GM12878 (cell line): Measurements from ENCODE around the gene VTI1A.

Experiments used
- CHD2 ChIP-seq: IDR thresholded peaks from 2 replicates; pipeline ENCODE4 v1.6.1; 2011; ENCODE audit warnings: low read depth, low read length, improper control_type of control experiment, borderline replicate concordance
- EP300 ChIP-seq, 2 experiments: fragments of 150-350 bp in 1 of 2; IDR thresholded peaks; 2 replicates each; pipeline ENCODE4 v1.6.1; 2011 to 2012; ENCODE audit warnings: low read depth in 2 of 2, low read length in 2 of 2, borderline replicate concordance in 1 of 2, improper control_type of control experiment in 1 of 2, inconsistent platforms in 1 of 2; ENCODE audit not compliant: control insufficient read depth in 1 of 2
- POLR2AphosphoS2 ChIP-seq: IDR thresholded peaks from 2 replicates; pipeline ENCODE4 v1.6.1; 2011; ENCODE audit warnings: low read depth, mild to moderate bottlenecking, low read length, improper control_type of control experiment, moderate library complexity
- RAD21 ChIP-seq: IDR thresholded peaks from 2 replicates; pipeline ENCODE4 v1.6.1; 2011; ENCODE audit warnings: mild to moderate bottlenecking, low read depth, low read length, moderate library complexity; ENCODE audit not compliant: insufficient read depth
- RBBP5 ChIP-seq: fragments of 200-600 bp; sonication (generic); conservative IDR thresholded peaks from 2 replicates; pipeline ENCODE4 v1.6.1; 2016
- SP1 ChIP-seq: IDR thresholded peaks from one replicate; pipeline ENCODE4 v1.6.1; 2011; ENCODE audit warnings: low read depth, low read length
- YBX1 ChIP-seq: fragments of 450-650 bp; IDR thresholded peaks from 2 replicates; pipeline ENCODE4 v1.6.1; 2016; ENCODE audit warnings: antibody characterized with exemption
- ZNF384 ChIP-seq: IDR thresholded peaks from 2 replicates; pipeline ENCODE4 v1.6.1; 2012; ENCODE audit warnings: low read depth, mild to moderate bottlenecking, low read length, improper control_type of control experiment, borderline replicate concordance
- TF ChIP-seq, protein P1 (sequence below), 3 experiments: IDR thresholded peaks in 2 of 3; conservative IDR thresholded peaks in 1 of 3; 2 replicates each; pipeline ENCODE4 v1.5.1; 2011; ENCODE audit warnings: low read depth in 3 of 3, low read length in 3 of 3, mild to moderate bottlenecking in 3 of 3, control low read depth in 2 of 3, moderate library complexity in 2 of 3, inconsistent platforms in 1 of 3, mixed read lengths in 1 of 3; ENCODE audit not compliant: control insufficient read depth in 2 of 3, insufficient read depth in 1 of 3; ENCODE audit errors: extremely low read depth in 1 of 3
- TF ChIP-seq, protein P2 (sequence below): IDR thresholded peaks from 2 replicates; pipeline ENCODE4 v1.6.1; 2012; ENCODE audit warnings: mild to moderate bottlenecking, low read depth, low read length
- TF ChIP-seq, protein P3 (sequence below): IDR thresholded peaks from 2 replicates; pipeline ENCODE4 v1.6.1; 2011; ENCODE audit warnings: borderline replicate concordance, low read depth, mild to moderate bottlenecking, moderate library complexity, mixed read lengths, low read length; ENCODE audit not compliant: insufficient read depth; ENCODE audit errors: extremely low read length
- TF ChIP-seq, protein P4 (sequence below): IDR thresholded peaks from 2 replicates; pipeline ENCODE4 v1.6.1; 2012; ENCODE audit warnings: low read length, inconsistent platforms
- TF ChIP-seq, protein P5 (sequence below): fragments of 450-650 bp; IDR thresholded peaks from 2 replicates; pipeline ENCODE4 v1.6.1; 2017; ENCODE audit warnings: antibody characterized with exemption, mild to moderate bottlenecking, moderate library complexity

DNA sequence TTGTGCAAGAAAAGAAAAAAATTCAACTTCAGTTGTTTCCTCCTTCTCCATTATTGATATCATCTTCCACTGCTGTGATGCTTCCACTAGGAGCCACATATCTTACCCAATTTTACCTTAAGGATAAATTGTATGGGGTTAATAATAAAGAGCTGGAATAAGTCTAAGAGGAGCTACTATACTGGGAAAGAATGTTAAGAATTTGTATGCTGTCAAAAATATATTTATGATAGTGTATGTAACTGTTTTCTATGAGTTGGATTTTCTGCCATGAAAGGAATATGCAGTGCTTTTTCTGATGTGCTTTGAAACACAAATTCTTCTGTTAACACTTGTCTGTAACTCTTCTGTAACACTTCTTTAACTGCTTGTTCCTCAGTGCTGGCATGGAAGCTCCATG lies 219.1 kb downstream of the VTI1A start:
- no peak for TF ChIP-seq CHD2
- no peak for TF ChIP-seq EP300 (IDR thresholded peaks at IDR 0.05; ENCODE audit: borderline replicate concordance in 1 of 2, control insufficient read depth in 1 of 2, low read depth in 2 of 2, low read length in 2 of 2)
- no peak for TF ChIP-seq POLR2AphosphoS2
- TF ChIP-seq, protein P1, sequence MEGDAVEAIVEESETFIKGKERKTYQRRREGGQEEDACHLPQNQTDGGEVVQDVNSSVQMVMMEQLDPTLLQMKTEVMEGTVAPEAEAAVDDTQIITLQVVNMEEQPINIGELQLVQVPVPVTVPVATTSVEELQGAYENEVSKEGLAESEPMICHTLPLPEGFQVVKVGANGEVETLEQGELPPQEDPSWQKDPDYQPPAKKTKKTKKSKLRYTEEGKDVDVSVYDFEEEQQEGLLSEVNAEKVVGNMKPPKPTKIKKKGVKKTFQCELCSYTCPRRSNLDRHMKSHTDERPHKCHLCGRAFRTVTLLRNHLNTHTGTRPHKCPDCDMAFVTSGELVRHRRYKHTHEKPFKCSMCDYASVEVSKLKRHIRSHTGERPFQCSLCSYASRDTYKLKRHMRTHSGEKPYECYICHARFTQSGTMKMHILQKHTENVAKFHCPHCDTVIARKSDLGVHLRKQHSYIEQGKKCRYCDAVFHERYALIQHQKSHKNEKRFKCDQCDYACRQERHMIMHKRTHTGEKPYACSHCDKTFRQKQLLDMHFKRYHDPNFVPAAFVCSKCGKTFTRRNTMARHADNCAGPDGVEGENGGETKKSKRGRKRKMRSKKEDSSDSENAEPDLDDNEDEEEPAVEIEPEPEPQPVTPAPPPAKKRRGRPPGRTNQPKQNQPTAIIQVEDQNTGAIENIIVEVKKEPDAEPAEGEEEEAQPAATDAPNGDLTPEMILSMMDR (IDR thresholded peaks at IDR 0.05 in 2 of 3, conservative IDR thresholded peaks at IDR 0.05 in 1 of 3; ENCODE audit: control insufficient read depth in 2 of 3, extremely low read depth in 1 of 3, insufficient read depth in 1 of 3, low read depth in 3 of 3, low read length in 3 of 3) = no peak
- TF ChIP-seq, protein P2, sequence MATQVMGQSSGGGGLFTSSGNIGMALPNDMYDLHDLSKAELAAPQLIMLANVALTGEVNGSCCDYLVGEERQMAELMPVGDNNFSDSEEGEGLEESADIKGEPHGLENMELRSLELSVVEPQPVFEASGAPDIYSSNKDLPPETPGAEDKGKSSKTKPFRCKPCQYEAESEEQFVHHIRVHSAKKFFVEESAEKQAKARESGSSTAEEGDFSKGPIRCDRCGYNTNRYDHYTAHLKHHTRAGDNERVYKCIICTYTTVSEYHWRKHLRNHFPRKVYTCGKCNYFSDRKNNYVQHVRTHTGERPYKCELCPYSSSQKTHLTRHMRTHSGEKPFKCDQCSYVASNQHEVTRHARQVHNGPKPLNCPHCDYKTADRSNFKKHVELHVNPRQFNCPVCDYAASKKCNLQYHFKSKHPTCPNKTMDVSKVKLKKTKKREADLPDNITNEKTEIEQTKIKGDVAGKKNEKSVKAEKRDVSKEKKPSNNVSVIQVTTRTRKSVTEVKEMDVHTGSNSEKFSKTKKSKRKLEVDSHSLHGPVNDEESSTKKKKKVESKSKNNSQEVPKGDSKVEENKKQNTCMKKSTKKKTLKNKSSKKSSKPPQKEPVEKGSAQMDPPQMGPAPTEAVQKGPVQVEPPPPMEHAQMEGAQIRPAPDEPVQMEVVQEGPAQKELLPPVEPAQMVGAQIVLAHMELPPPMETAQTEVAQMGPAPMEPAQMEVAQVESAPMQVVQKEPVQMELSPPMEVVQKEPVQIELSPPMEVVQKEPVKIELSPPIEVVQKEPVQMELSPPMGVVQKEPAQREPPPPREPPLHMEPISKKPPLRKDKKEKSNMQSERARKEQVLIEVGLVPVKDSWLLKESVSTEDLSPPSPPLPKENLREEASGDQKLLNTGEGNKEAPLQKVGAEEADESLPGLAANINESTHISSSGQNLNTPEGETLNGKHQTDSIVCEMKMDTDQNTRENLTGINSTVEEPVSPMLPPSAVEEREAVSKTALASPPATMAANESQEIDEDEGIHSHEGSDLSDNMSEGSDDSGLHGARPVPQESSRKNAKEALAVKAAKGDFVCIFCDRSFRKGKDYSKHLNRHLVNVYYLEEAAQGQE = no peak
- TF ChIP-seq, protein P3, sequence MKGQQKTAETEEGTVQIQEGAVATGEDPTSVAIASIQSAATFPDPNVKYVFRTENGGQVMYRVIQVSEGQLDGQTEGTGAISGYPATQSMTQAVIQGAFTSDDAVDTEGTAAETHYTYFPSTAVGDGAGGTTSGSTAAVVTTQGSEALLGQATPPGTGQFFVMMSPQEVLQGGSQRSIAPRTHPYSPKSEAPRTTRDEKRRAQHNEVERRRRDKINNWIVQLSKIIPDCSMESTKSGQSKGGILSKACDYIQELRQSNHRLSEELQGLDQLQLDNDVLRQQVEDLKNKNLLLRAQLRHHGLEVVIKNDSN = no peak
- no peak for TF ChIP-seq YBX1
- no peak for TF ChIP-seq RBBP5
- TF ChIP-seq SP1 = no peak
- TF ChIP-seq, protein P4, sequence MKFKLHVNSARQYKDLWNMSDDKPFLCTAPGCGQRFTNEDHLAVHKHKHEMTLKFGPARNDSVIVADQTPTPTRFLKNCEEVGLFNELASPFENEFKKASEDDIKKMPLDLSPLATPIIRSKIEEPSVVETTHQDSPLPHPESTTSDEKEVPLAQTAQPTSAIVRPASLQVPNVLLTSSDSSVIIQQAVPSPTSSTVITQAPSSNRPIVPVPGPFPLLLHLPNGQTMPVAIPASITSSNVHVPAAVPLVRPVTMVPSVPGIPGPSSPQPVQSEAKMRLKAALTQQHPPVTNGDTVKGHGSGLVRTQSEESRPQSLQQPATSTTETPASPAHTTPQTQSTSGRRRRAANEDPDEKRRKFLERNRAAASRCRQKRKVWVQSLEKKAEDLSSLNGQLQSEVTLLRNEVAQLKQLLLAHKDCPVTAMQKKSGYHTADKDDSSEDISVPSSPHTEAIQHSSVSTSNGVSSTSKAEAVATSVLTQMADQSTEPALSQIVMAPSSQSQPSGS = no peak
- TF ChIP-seq, protein P5, sequence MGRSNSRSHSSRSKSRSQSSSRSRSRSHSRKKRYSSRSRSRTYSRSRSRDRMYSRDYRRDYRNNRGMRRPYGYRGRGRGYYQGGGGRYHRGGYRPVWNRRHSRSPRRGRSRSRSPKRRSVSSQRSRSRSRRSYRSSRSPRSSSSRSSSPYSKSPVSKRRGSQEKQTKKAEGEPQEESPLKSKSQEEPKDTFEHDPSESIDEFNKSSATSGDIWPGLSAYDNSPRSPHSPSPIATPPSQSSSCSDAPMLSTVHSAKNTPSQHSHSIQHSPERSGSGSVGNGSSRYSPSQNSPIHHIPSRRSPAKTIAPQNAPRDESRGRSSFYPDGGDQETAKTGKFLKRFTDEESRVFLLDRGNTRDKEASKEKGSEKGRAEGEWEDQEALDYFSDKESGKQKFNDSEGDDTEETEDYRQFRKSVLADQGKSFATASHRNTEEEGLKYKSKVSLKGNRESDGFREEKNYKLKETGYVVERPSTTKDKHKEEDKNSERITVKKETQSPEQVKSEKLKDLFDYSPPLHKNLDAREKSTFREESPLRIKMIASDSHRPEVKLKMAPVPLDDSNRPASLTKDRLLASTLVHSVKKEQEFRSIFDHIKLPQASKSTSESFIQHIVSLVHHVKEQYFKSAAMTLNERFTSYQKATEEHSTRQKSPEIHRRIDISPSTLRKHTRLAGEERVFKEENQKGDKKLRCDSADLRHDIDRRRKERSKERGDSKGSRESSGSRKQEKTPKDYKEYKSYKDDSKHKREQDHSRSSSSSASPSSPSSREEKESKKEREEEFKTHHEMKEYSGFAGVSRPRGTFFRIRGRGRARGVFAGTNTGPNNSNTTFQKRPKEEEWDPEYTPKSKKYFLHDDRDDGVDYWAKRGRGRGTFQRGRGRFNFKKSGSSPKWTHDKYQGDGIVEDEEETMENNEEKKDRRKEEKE = no peak
- TF ChIP-seq ZNF384 = no peak
- no peak for TF ChIP-seq RAD21
